SU-DHL-6 (cell line): ENCODE results near the gene LIPK.
"Not testable (repeated sequence)": the region's sequence is repeated elsewhere in the genome, so short reads cannot be mapped to it uniquely, and the experiment has no call there.

Experiments
- H2AFZ ChIP-seq: fragments of 200-600 bp; sonication (generic); 2 replicates; pipeline ENCODE4 v1.6.1; 2014; ENCODE audit warnings: low read depth, mild to moderate bottlenecking, moderate library complexity, mixed read lengths, antibody characterized with exemption, low read length; ENCODE audit not compliant: severe bottlenecking
- H3F3A ChIP-seq: fragments of 200-600 bp; shearing (Covaris generic); 2 replicates; pipeline ENCODE4 v1.6.0; 2016; ENCODE audit warnings: antibody characterized with exemption, mild to moderate bottlenecking; ENCODE audit not compliant: insufficient read depth
- H3K27ac ChIP-seq: fragments of 200-600 bp; sonication (generic); 2 replicates; pipeline ENCODE4 v1.5.1; 2016; ENCODE audit warnings: low read depth, mild to moderate bottlenecking, low read length, moderate library complexity, mixed read lengths
- H3K27me3 ChIP-seq: fragments of 200-600 bp; sonication (generic), shearing (Covaris generic); 2 replicates; pipeline ENCODE4 v1.6.0; 2014; ENCODE audit warnings: mild to moderate bottlenecking, low read length
- H3K36me3 ChIP-seq: fragments of 200-600 bp; sonication (generic); 2 replicates; pipeline ENCODE4 v1.6.1; 2014; ENCODE audit warnings: mild to moderate bottlenecking, low read length, mixed read lengths
- H3K4me2 ChIP-seq: fragments of 300-600, 200-600 bp; shearing (Covaris generic), sonication (generic); 2 replicates; pipeline ENCODE4 v1.6.0; 2014; ENCODE audit warnings: low read length, low read depth, mild to moderate bottlenecking; ENCODE audit not compliant: poor library complexity, severe bottlenecking
- H3K4me3 ChIP-seq: fragments of 200-600 bp; sonication (generic); 2 replicates; pipeline ENCODE4 v1.5.1; 2014; ENCODE audit warnings: antibody characterized with exemption, low read length, mild to moderate bottlenecking, mixed read lengths; ENCODE audit not compliant: insufficient read depth, poor library complexity, severe bottlenecking
- H3K79me2 ChIP-seq: fragments of 200-600 bp; sonication (generic); 2 replicates; pipeline ENCODE4 v1.6.1; 2014; ENCODE audit warnings: mild to moderate bottlenecking, low read length, moderate library complexity; ENCODE audit not compliant: insufficient read depth
- H3K9ac ChIP-seq: fragments of 200-600 bp; sonication (generic); 2 replicates; pipeline ENCODE4 v1.7.0; 2014; ENCODE audit warnings: mild to moderate bottlenecking, low read length
- H3K9me2 ChIP-seq: fragments of 200-600 bp; sonication (generic); replicated peaks from 2 replicates; pipeline ENCODE4 v1.6.1; 2014; ENCODE audit warnings: low read length; ENCODE audit not compliant: insufficient read depth
- H3K9me3 ChIP-seq: fragments of 200-600 bp; sonication (generic); 2 replicates; pipeline ENCODE4 v1.6.1; 2014; ENCODE audit warnings: low read length, mixed read lengths; ENCODE audit not compliant: insufficient read depth
- H4K20me1 ChIP-seq: fragments of 200-600 bp; sonication (generic); 2 replicates; pipeline ENCODE4 v1.6.1; 2014; ENCODE audit warnings: low read depth, mild to moderate bottlenecking, antibody characterized with exemption, low read length, moderate library complexity, mixed read lengths
- CTCF ChIP-seq: fragments of 200-600 bp; sonication (generic); IDR thresholded peaks from one replicate; pipeline ENCODE4 v1.5.1; 2017; ENCODE audit warnings: antibody characterized with exemption, mild to moderate bottlenecking, low read length, moderate library complexity; ENCODE audit not compliant: insufficient read depth, poor library complexity, severe bottlenecking
- EZH2phosphoT487 ChIP-seq: fragments of 200-600 bp; sonication (generic), shearing (Covaris generic); conservative IDR thresholded peaks from 2 replicates; pipeline ENCODE4 v1.6.1; 2018; ENCODE audit warnings: mild to moderate bottlenecking, antibody characterized with exemption, low read length, moderate library complexity, mixed read lengths

Gene LIPK

GRCh38 chr10:88693392-88694020 is 12.5 kb upstream of the LIPK start:
- no peak overlapping the region for H3K27ac ChIP-seq
- TF ChIP-seq EZH2phosphoT487 = no peak
- no peak for TF ChIP-seq CTCF
- H3K79me2 ChIP-seq = no peaks in the 10 kb centered on the region
- no peaks in the 10 kb centered on the region for H3K9me3 ChIP-seq
- no peak overlapping the region for H2AFZ ChIP-seq
- H3K4me2 ChIP-seq = no peak overlapping the region
- no peak overlapping the region for H3K4me3 ChIP-seq
- H3K27me3 ChIP-seq = no peaks in the 10 kb centered on the region
- no peaks in the 10 kb centered on the region for H3F3A ChIP-seq
- no peak overlapping the region for H3K9ac ChIP-seq
- H3K9me2 ChIP-seq = no peaks in the 10 kb centered on the region
- H4K20me1 ChIP-seq = no peaks in the 10 kb centered on the region
- H3K36me3 ChIP-seq = no peaks in the 10 kb centered on the region

- Histone ChIP-seq H2AFZ (no peak overlapping the region), H3K9me3 (no peaks in the 10 kb centered on the region), H3K4me3 (no peak overlapping the region), H3K27me3 (no peaks in the 10 kb centered on the region), H3K9ac (no peak overlapping the region), H3K36me3 (no peaks in the 10 kb centered on the region), H3K79me2 (no peaks in the 10 kb centered on the region), H3K27ac (no peak overlapping the region), H3K9me2 (no peaks in the 10 kb centered on the region), H3F3A (no peaks in the 10 kb centered on the region), H3K4me2 (no peak overlapping the region), H4K20me1 (no peaks in the 10 kb centered on the region)
- TF ChIP-seq EZH2phosphoT487 = no peak
Measured at GRCh38 chr10:88702848-88703597, 3.0 kb upstream of the LIPK start.

GRCh38 chr10:88707429-88708155 is 1.5 kb downstream of the LIPK start:
- no peak overlapping the region for H3K27ac ChIP-seq
- H3K4me3 ChIP-seq = no peak overlapping the region
- H3F3A ChIP-seq = no peaks in the 10 kb centered on the region
- no peaks in the 10 kb centered on the region for H3K27me3 ChIP-seq
- no peak overlapping the region for H3K4me2 ChIP-seq
- H3K9me2 ChIP-seq = no peaks in the 10 kb centered on the region
- no peak overlapping the region for H3K9ac ChIP-seq
- H3K36me3 ChIP-seq = no peaks in the 10 kb centered on the region
- H2AFZ ChIP-seq = no peak overlapping the region
- H3K79me2 ChIP-seq = no peaks in the 10 kb centered on the region
- H3K9me3 ChIP-seq = no peaks in the 10 kb centered on the region
- no peak for TF ChIP-seq CTCF
- no peak for TF ChIP-seq EZH2phosphoT487
- H4K20me1 ChIP-seq = no peaks in the 10 kb centered on the region

GRCh38 chr10:88709361-88709760 is 3.3 kb downstream of the LIPK start:
- not testable (repeated sequence) for H3K79me2 ChIP-seq, H2AFZ ChIP-seq, H3K27ac ChIP-seq, H3K4me2 ChIP-seq, H4K20me1 ChIP-seq, H3K9ac ChIP-seq, H3K27me3 ChIP-seq, H3K9me3 ChIP-seq, H3K4me3 ChIP-seq, H3F3A ChIP-seq, H3K36me3 ChIP-seq, H3K9me2 ChIP-seq
